Suprapubic skin (tissue), 4 donors: ENCODE data around the gene ACSL5. TPM values are rescaled to one million over a fixed set of nuclear protein-coding genes. Genes with fewer than 3 reads are reported as not detected.

Experiments
- DNase-seq, 2 donors: peaks; one replicate each; pipeline ENCODE4 v3.0.0-alpha.2; 2019; ENCODE audit warnings: low spot score in 2 of 2
- H3K27ac ChIP-seq: fragments of 200-600 bp; sonication (generic); one replicate; pipeline ENCODE4 v1.5.1; 2019
- H3K27me3 ChIP-seq: fragments of 200-600 bp; sonication (generic); one replicate; pipeline ENCODE4 v1.5.1; 2019
- H3K36me3 ChIP-seq: fragments of 200-600 bp; sonication (generic); one replicate; pipeline ENCODE4 v1.5.1; 2019
- H3K4me1 ChIP-seq: fragments of 200-600 bp; sonication (generic); one replicate; pipeline ENCODE4 v1.5.1; 2019
- H3K4me3 ChIP-seq: fragments of 200-600 bp; sonication (generic); one replicate; pipeline ENCODE4 v1.5.1; 2019; ENCODE audit warnings: mild to moderate bottlenecking
- H3K9me3 ChIP-seq: fragments of 200-600 bp; sonication (generic); one replicate; pipeline ENCODE4 v1.5.1; 2019
- EP300 ChIP-seq: sonication (generic); formaldehyde crosslinking; IDR thresholded peaks from one replicate; pipeline ENCODE4 v1.6.1; 2017; ENCODE audit warnings: antibody characterized with exemption
- POLR2A ChIP-seq, 2 donors: fragments of 450-650 bp; IDR thresholded peaks; one replicate each; pipeline ENCODE4 v1.6.1; 2017; ENCODE audit warnings: antibody characterized with exemption in 2 of 2, mild to moderate bottlenecking in 2 of 2, moderate library complexity in 2 of 2
- POLR2AphosphoS5 ChIP-seq, 3 donors: sonication (generic); formaldehyde crosslinking; IDR thresholded peaks; one replicate each; pipeline ENCODE4 v1.6.1; 2017; ENCODE audit warnings: antibody characterized with exemption in 3 of 3
- WGBS: methylation state at CpG from one replicate; pipeline ENCODE4 v1.1.5; 2018; 5-methylcytosine and 5-hydroxymethylcytosine counted together
- total RNA-seq, 4 donors: library from RNA; depleted of rRNA; stranded (reverse); fragments of >200 nt; gene quantifications; one replicate each; pipeline ENCODE4 v1.1.0, GENCODE V29; 2016
- TF ChIP-seq, protein P1 (sequence below), 2 donors: fragments of 200-600 bp in 1 of 2; fragments of 450-650 bp in 1 of 2; sonication (generic) in 1 of 2; IDR thresholded peaks; one replicate each; pipeline ENCODE4 v1.5.1; 2016 to 2019; ENCODE audit warnings: antibody characterized with exemption in 2 of 2, mild to moderate bottlenecking in 1 of 2, moderate library complexity in 1 of 2

Gene ACSL5
- total RNA-seq, 4 donors from 2014 or later: 3.8 to 6.5 (median 5.0) TPM

DNA sequence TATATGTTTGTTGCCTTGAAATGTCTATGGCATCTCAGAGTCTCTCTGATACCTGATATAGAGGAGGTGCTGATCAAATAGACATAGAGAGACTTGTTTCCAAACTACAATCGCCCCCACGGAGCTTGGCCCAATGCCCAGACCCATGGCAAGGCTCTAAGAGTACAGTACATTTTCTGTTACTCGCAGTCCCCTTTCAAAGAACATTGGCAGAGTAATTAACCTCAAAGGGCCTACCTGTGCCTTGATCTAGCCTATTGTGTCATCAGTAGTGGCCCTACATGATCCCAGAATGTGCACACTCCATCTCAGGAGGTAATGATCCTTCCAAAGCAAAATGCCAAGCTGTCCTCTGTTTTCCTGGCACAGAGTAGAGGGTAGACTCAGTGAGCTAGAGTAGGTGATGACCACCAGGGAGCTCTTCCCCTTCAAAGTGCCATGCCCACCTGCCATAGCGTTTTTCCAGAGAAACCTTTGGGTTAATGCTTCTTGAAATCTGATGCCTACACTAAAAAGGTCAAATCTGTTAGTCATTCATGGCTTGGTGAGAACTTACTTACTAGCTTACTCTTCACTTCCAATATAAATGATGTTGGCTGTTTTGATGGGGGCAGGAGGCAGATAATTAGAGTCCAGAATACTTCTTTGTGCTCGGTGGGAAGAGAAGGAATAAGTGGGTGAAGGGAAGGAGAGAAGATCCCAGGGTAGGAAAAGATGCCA lies 41.2 kb upstream of the ACSL5 start:
- WGBS: 58% methylated on average over 5 of the region's 5 CpGs
- Histone ChIP-seq H3K4me3 (no peak overlapping the region), H3K27ac (no peak overlapping the region), H3K36me3 (no peaks in the 10 kb centered on the region), H3K4me1 (peaks cover 12% of the 10 kb centered on the region), H3K9me3 (no peaks in the 10 kb centered on the region), H3K27me3 (no peaks in the 10 kb centered on the region)
- TF ChIP-seq, protein P1, sequence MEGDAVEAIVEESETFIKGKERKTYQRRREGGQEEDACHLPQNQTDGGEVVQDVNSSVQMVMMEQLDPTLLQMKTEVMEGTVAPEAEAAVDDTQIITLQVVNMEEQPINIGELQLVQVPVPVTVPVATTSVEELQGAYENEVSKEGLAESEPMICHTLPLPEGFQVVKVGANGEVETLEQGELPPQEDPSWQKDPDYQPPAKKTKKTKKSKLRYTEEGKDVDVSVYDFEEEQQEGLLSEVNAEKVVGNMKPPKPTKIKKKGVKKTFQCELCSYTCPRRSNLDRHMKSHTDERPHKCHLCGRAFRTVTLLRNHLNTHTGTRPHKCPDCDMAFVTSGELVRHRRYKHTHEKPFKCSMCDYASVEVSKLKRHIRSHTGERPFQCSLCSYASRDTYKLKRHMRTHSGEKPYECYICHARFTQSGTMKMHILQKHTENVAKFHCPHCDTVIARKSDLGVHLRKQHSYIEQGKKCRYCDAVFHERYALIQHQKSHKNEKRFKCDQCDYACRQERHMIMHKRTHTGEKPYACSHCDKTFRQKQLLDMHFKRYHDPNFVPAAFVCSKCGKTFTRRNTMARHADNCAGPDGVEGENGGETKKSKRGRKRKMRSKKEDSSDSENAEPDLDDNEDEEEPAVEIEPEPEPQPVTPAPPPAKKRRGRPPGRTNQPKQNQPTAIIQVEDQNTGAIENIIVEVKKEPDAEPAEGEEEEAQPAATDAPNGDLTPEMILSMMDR (IDR thresholded peaks at IDR 0.05): no peak
- TF ChIP-seq POLR2A (IDR thresholded peaks at IDR 0.05) (no peak), POLR2AphosphoS5 (IDR thresholded peaks at IDR 0.05) (no peak), EP300 (no peak)
- DNase-seq: no peak

DNA sequence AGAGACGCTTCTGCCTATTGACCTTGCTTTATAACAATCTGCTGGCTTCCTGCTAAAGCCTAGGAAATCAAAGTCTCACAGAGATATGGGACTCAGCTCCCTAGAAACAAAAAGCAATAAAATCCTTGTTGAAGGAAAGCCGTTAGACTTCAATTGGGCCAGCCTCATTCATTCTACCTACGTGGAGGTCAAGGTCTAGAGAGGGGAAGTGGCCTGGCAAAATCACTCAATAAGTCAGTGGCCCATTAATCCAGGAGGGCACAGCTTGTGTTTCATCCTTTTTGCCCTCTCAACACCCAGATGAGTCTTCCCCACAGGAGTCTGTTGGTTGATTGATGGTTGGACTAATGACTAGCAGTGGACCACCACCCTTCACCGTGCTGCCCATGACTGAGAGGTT lies 40.5 kb upstream of the ACSL5 start:
- DNase-seq: no peak
- Histone ChIP-seq H3K27ac (no peak overlapping the region), H3K9me3 (no peaks in the 10 kb centered on the region), H3K4me3 (no peak overlapping the region), H3K4me1 (peaks cover 12% of the 10 kb centered on the region), H3K27me3 (no peaks in the 10 kb centered on the region), H3K36me3 (no peaks in the 10 kb centered on the region)
- TF ChIP-seq POLR2A (IDR thresholded peaks at IDR 0.05) (no peak), POLR2AphosphoS5 (IDR thresholded peaks at IDR 0.05) (no peak), EP300 (no peak)
- TF ChIP-seq, protein P1 (IDR thresholded peaks at IDR 0.05): no peak
- WGBS: 82% methylated on average over 4 of the region's 4 CpGs

GRCh38 chr10:112335111-112335867 lies 38.6 kb upstream of the ACSL5 start:
- H3K27me3 ChIP-seq: no peaks in the 10 kb centered on the region
- H3K4me1 ChIP-seq: peaks cover 12% of the 10 kb centered on the region
- no peak overlapping the region for H3K27ac ChIP-seq
- H3K4me3 ChIP-seq: no peak overlapping the region
- H3K9me3 ChIP-seq: no peaks in the 10 kb centered on the region
- no peak for TF ChIP-seq EP300
- TF ChIP-seq, protein P1 (IDR thresholded peaks at IDR 0.05): no peak
- TF ChIP-seq POLR2A (IDR thresholded peaks at IDR 0.05): no peak
- no peak for TF ChIP-seq POLR2AphosphoS5 (IDR thresholded peaks at IDR 0.05)
- 43% methylated on average over 5 of the region's 5 CpGs for WGBS
- H3K36me3 ChIP-seq: no peaks in the 10 kb centered on the region
- DNase-seq: no peak

DNA sequence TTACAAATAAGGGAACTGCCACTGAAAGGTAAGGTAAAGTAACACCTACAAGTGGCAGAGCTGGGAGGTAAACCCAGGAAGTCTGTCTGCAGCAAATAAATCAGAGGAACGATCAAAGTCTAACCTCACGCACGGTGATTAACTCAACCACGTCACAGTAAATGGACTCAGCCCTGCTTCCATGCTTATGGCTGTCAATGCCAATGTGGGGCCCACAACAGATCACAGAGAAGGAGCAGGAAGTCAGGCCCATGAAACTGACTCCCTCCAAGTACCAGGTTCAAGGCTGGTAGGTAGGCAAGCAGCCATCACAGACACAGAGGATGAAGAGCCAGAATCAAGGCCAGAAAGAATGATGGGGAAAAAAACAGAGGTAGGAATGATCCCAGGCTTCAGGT lies 38.0 kb upstream of the ACSL5 start:
- TF ChIP-seq EP300 (no peak), POLR2A (IDR thresholded peaks at IDR 0.05) (no peak), POLR2AphosphoS5 (IDR thresholded peaks at IDR 0.05) (no peak)
- TF ChIP-seq, protein P1 (IDR thresholded peaks at IDR 0.05): no peak

GRCh38 chr10:112336556-112337201 lies 37.2 kb upstream of the ACSL5 start:
- H3K27ac ChIP-seq: no peak overlapping the region
- no peaks in the 10 kb centered on the region for H3K9me3 ChIP-seq

More for the DNA sequence above, 38.0 kb upstream of the ACSL5 start:
- no peaks in the 10 kb centered on the region for H3K9me3 ChIP-seq
- H3K27me3 ChIP-seq: no peaks in the 10 kb centered on the region
- no peak overlapping the region for H3K27ac ChIP-seq
- H3K36me3 ChIP-seq: no peaks in the 10 kb centered on the region
- WGBS: 68% methylated on average over 4 of the region's 4 CpGs
- peaks cover 6% of the 10 kb centered on the region for H3K4me1 ChIP-seq
- peak in 1 of 2 donors; percentile 26 for DNase-seq
- H3K4me3 ChIP-seq: no peak overlapping the region

More at GRCh38 chr10:112336556-112337201, 37.2 kb upstream of the ACSL5 start:
- Histone ChIP-seq H3K4me1 (no peaks in the 10 kb centered on the region), H3K27me3 (no peaks in the 10 kb centered on the region), H3K36me3 (no peaks in the 10 kb centered on the region), H3K4me3 (no peak overlapping the region)
- no peak for DNase-seq
- TF ChIP-seq EP300 (no peak), POLR2A (IDR thresholded peaks at IDR 0.05) (no peak), POLR2AphosphoS5 (IDR thresholded peaks at IDR 0.05) (no peak)
- TF ChIP-seq, protein P1 (IDR thresholded peaks at IDR 0.05): no peak
- WGBS: 52% methylated on average over 5 of the region's 5 CpGs
